Measurements from ENCODE around the gene CA6. TPM values are rescaled to one million over a fixed set of nuclear protein-coding genes. Genes with fewer than 3 reads are reported as not detected.
"Not testable (repeated sequence)": the region's sequence is repeated elsewhere in the genome, so short reads cannot be mapped to it uniquely, and the experiment has no call there.

The CA6 gene
- total RNA-seq, 2 donors from 2014 or later: not detected

DNA sequence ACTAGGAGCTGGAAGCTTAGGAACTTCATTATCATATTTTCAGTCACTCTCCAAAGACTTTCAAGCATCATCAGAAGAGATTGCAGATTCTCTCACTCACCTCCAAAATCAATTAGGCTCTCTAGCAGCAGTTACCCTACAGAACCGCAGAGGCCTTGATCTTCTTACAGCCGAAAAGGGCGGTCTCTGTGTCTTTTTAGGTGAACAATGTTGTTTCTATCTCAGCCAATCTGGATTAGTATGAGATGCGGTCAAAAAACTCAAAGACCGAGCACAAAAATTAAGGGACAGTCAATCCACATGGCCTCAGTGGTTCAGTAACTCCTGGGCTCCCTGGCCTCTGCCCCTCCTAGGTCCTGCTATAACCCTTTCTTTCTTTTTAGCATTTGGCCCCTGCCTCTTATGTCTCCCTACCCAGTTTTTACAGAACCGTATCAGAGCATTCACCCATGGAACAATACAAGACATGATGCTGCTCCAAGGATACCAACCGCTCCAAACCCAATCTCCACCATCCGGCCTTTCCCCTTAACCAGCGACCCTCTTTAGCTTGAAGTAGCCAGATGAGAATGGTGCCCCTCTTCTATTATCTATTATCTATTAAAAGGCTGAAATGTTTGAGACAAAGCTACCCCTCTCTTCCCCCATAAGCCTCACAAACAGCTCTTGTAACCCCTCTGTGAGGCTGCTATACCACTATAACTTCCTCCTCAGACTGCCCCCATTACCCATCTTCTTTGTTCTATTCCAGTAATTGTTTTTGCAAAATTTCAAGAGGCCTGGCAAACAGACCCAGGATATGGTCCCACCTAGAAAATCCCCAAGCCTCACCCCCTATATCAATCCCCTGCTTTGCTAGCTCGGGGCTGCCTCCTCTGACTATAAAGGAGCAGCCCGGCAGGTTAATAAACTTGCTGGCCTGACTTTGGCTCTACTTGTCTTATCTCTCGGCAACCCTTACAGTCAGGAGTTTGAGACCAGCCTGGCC, 18.7 kb upstream of the CA6 start:
- ATAC-seq: no peak
- intact Hi-C loops (cut with DNase I): no loop called here
- DNase-seq: no peak
- no peak overlapping the region for H3K4me3 ChIP-seq
- 90 to 91% methylated on average over 12 of the region's 12 CpGs for WGBS, 2 donors
- TF ChIP-seq, protein P1, sequence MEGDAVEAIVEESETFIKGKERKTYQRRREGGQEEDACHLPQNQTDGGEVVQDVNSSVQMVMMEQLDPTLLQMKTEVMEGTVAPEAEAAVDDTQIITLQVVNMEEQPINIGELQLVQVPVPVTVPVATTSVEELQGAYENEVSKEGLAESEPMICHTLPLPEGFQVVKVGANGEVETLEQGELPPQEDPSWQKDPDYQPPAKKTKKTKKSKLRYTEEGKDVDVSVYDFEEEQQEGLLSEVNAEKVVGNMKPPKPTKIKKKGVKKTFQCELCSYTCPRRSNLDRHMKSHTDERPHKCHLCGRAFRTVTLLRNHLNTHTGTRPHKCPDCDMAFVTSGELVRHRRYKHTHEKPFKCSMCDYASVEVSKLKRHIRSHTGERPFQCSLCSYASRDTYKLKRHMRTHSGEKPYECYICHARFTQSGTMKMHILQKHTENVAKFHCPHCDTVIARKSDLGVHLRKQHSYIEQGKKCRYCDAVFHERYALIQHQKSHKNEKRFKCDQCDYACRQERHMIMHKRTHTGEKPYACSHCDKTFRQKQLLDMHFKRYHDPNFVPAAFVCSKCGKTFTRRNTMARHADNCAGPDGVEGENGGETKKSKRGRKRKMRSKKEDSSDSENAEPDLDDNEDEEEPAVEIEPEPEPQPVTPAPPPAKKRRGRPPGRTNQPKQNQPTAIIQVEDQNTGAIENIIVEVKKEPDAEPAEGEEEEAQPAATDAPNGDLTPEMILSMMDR (IDR thresholded peaks at IDR 0.05): no peak
- no peak for TF ChIP-seq POLR2A (IDR thresholded peaks at IDR 0.05)
- no peaks in the 10 kb centered on the region for H3K27me3 ChIP-seq
- no peaks in the 10 kb centered on the region for H3K4me1 ChIP-seq
- no peaks in the 10 kb centered on the region for H3K9me3 ChIP-seq
- H3K27ac ChIP-seq: no peak overlapping the region
- H3K36me3 ChIP-seq (replicated peaks in 1 of 2; ENCODE audit: insufficient read depth in 1 of 2, low read depth in 2 of 2): no peaks in the 10 kb centered on the region

DNA sequence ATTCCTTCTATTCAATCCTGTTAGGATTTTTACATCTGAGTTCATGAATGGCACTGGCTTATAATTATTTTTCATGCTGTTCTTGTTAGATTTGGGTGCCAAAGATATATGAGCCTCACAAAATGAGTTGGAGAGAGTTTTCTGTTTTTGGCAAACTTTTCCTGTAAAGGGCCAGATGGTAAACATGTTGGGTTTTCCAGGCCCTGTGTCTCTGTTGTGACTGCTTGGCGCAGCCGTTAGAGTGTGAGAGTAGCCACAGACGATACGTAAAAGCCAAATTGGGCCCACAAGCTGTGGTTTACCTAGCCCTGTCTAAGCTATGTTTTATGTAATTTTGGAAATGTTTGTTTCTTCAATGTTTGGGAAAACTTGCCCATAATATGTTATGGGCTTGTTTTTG, 15.6 kb upstream of the CA6 start:
- TF ChIP-seq, protein P1 (IDR thresholded peaks at IDR 0.05): no peak
- no peak for TF ChIP-seq POLR2A (IDR thresholded peaks at IDR 0.05)
- no peak for ATAC-seq
- H3K4me3 ChIP-seq: no peak overlapping the region
- H3K36me3 ChIP-seq (replicated peaks in 1 of 2; ENCODE audit: insufficient read depth in 1 of 2, low read depth in 2 of 2): no peaks in the 10 kb centered on the region
- no peaks in the 10 kb centered on the region for H3K27me3 ChIP-seq
- DNase-seq: no peak
- intact Hi-C loops (cut with DNase I): no loop called here
- H3K27ac ChIP-seq: no peak overlapping the region
- no peaks in the 10 kb centered on the region for H3K9me3 ChIP-seq
- 82 to 85% methylated on average over 4 of the region's 4 CpGs for WGBS, 2 donors
- no peaks in the 10 kb centered on the region for H3K4me1 ChIP-seq

DNA sequence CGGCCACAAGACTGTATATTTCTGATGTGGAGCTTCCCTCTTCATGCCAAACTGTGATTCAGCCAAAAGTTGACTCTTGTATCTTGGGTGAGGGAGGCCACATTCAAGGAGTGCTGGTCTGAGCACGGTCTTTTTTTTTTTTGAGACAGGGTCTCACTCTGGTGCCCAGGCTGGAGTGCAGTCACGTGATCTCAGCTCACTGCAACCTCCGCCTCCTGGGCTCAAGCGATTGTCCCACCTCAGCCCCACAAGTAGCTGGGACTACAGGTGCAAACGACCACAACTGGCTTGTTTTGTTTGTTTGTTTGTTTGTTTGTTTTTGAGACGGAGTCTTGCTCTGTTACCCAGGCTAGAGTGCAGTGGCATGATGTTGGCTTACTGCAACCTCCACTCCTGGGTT, 8.6 kb upstream of the CA6 start:
- WGBS, 2 donors: 75 to 84% methylated on average over 7 of the region's 7 CpGs
- H3K4me1 ChIP-seq; intact Hi-C loops (cut with DNase I); DNase-seq; H3K27ac ChIP-seq; H3K27me3 ChIP-seq; H3K36me3 ChIP-seq (replicated peaks in 1 of 2; ENCODE audit: insufficient read depth in 1 of 2, low read depth in 2 of 2); H3K4me3 ChIP-seq; H3K9me3 ChIP-seq; ATAC-seq: not testable (repeated sequence)

DNA sequence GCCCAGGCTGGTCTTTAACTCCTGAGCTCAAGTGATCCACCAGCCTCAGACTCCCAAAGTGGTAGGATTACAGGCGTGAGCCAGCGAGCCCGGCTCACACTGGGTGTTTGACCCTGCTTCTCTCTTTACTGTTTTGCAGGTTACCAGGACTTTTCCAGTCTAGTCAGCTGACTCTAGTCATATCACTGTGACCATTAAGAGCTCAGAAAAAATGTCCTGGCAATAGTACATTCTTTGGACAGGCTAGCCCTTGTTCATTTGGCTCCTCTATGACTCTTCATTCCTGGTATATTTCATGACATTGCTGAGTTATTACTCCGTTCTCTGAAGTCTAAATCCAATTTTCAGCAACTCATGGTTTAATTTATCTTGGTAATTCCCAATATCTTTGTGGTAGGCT, 8.0 kb upstream of the CA6 start:
- ATAC-seq: peak; percentile 42
- intact Hi-C loops (cut with DNase I): no loop called here
- H3K9me3 ChIP-seq: no peaks in the 10 kb centered on the region
- no peaks in the 10 kb centered on the region for H3K36me3 ChIP-seq (replicated peaks in 1 of 2; ENCODE audit: insufficient read depth in 1 of 2, low read depth in 2 of 2)
- TF ChIP-seq POLR2A (IDR thresholded peaks at IDR 0.05): no peak
- TF ChIP-seq, protein P1 (IDR thresholded peaks at IDR 0.05): no peak
- H3K4me1 ChIP-seq: no peaks in the 10 kb centered on the region
- DNase-seq: no peak
- WGBS, 2 donors: 77 to 82% methylated on average over 4 of the region's 4 CpGs
- no peak overlapping the region for H3K27ac ChIP-seq
- no peak overlapping the region for H3K4me3 ChIP-seq
- no peaks in the 10 kb centered on the region for H3K27me3 ChIP-seq

DNA sequence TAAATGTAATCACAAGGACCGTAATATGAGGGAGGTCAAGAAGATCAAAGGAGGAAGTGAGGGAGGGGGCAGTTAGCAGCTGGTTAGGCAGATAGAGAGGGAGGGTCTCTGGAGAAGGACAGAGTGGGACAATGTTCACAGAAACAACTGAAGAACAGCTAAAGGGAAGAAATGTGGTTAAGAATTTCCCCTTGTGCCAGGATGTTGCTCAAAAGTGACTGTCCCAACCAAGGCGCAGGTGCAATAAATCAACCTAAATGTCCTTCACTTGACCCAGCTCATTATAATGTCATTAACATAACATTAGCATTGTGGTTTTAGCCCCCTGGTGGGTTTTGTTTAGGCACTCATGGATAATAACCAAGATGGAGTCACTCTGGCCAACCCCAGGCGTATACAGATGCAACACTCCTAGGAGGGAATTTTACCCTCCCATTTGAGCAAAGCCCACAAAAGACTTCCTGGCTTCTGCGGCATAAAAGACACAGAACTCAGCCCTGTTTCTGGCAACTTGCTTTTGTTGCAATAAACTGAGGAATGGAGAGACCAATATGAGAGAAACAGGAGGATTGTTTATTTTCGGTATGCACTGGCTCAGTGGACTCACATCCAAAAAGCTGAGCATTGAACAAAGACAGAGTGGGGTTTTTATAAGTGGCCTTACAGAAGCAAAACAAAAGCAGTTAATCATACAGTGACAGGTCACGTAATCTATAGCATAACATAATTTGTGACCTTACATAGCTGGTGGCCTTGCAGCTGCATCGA, 7.3 kb upstream of the CA6 start:
- DNase-seq (no peak), ATAC-seq (no peak)
- H3K27me3 ChIP-seq: no peaks in the 10 kb centered on the region
- H3K36me3 ChIP-seq (replicated peaks in 1 of 2; ENCODE audit: insufficient read depth in 1 of 2, low read depth in 2 of 2): no peaks in the 10 kb centered on the region
- 63 to 74% methylated on average over 7 of the region's 7 CpGs for WGBS, 2 donors
- no peaks in the 10 kb centered on the region for H3K9me3 ChIP-seq
- H3K4me3 ChIP-seq: no peak overlapping the region
- no peaks in the 10 kb centered on the region for H3K4me1 ChIP-seq
- intact Hi-C loops (cut with DNase I): no loop called here
- no peak for TF ChIP-seq POLR2A (IDR thresholded peaks at IDR 0.05)
- TF ChIP-seq, protein P1 (IDR thresholded peaks at IDR 0.05): no peak
- H3K27ac ChIP-seq: no peak overlapping the region
